Measurements from ENCODE around the gene JAK2. TPM values are rescaled to one million over a fixed set of nuclear protein-coding genes. Genes with fewer than 3 reads are reported as not detected.

JAK2 gene
- total RNA-seq, 1 experiment from 2014 or later, result 2.7 TPM

DNA sequence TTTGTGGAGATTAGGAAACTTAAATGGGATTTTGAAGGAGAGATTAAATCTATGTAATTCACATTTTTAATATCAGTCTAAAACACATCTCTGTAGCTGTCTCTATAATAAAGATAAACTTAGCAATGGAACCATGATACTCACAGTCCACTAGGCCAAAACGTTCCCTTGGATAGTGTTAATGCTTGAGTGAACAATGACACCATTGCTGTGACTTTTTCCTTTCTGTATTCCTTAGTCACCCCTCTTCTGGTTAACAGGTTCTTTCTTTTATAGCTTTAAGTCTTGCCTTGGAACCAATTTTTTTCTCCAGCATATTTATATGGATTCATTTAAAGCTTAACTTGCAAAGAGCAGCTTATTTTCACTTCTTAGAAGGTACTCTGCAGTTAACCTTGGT, 137.0 kb downstream of the JAK2 start:
- CTCF ChIA-PET, result no interaction called here
- Histone ChIP-seq H3K9me2 (ENCODE audit: insufficient read depth) (no peaks in the 10 kb centered on the region), H3K79me2 (ENCODE audit: low read depth) (no peaks in the 10 kb centered on the region), H2AFZ (no peak overlapping the region), H3K27ac (no peak overlapping the region), H3K4me1 (replicated peaks; ENCODE audit: insufficient read depth) (no peaks in the 10 kb centered on the region), H4K20me1 (ENCODE audit: insufficient read depth) (no peaks in the 10 kb centered on the region; the same call in 1 of the 2 replicates), H3K27me3 (ENCODE audit: insufficient read depth, low read depth) (no peaks in the 10 kb centered on the region), H3K9me3 (ENCODE audit: insufficient read depth, low read depth) (no peaks in the 10 kb centered on the region), H3K4me2 (no peak overlapping the region), H3K4me3 (no peak overlapping the region), H3F3A (ENCODE audit: insufficient read depth, low read depth) (no peaks in the 10 kb centered on the region), H3K36me3 (ENCODE audit: low read depth) (no peaks in the 10 kb centered on the region)
- TF ChIP-seq EZH2 (IDR thresholded peaks at IDR 0.05; ENCODE audit: low read depth), result no peak
- TF ChIP-seq, protein P1, sequence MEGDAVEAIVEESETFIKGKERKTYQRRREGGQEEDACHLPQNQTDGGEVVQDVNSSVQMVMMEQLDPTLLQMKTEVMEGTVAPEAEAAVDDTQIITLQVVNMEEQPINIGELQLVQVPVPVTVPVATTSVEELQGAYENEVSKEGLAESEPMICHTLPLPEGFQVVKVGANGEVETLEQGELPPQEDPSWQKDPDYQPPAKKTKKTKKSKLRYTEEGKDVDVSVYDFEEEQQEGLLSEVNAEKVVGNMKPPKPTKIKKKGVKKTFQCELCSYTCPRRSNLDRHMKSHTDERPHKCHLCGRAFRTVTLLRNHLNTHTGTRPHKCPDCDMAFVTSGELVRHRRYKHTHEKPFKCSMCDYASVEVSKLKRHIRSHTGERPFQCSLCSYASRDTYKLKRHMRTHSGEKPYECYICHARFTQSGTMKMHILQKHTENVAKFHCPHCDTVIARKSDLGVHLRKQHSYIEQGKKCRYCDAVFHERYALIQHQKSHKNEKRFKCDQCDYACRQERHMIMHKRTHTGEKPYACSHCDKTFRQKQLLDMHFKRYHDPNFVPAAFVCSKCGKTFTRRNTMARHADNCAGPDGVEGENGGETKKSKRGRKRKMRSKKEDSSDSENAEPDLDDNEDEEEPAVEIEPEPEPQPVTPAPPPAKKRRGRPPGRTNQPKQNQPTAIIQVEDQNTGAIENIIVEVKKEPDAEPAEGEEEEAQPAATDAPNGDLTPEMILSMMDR (conservative IDR thresholded peaks at IDR 0.05), result no peak
- POLR2A ChIA-PET (ENCODE audit: unreplicated experiment), result no interaction called here
- DNase-seq, result no peak
- intact Hi-C loops (cut with micrococcal nuclease; ENCODE audit: unreplicated experiment), result no loop called here
- no TSS peak for BruUV-seq (replicated peaks)

GRCh38 chr9:5122516-5122915, 137.4 kb downstream of the JAK2 start:
- intact Hi-C loops (cut with micrococcal nuclease; ENCODE audit: unreplicated experiment), result no loop called here
- Histone ChIP-seq H2AFZ (no peak overlapping the region), H3K27me3 (ENCODE audit: insufficient read depth, low read depth) (no peaks in the 10 kb centered on the region), H4K20me1 (ENCODE audit: insufficient read depth) (no peaks in the 10 kb centered on the region; the same call in 1 of the 2 replicates), H3F3A (ENCODE audit: insufficient read depth, low read depth) (no peaks in the 10 kb centered on the region), H3K9me3 (ENCODE audit: insufficient read depth, low read depth) (no peaks in the 10 kb centered on the region), H3K79me2 (ENCODE audit: low read depth) (no peaks in the 10 kb centered on the region), H3K9me2 (ENCODE audit: insufficient read depth) (no peaks in the 10 kb centered on the region), H3K4me1 (replicated peaks; ENCODE audit: insufficient read depth) (no peaks in the 10 kb centered on the region), H3K4me3 (no peak overlapping the region), H3K4me2 (no peak overlapping the region), H3K36me3 (ENCODE audit: low read depth) (no peaks in the 10 kb centered on the region), H3K27ac (no peak overlapping the region)
- DNase-seq, result no peak
- TF ChIP-seq EZH2 (IDR thresholded peaks at IDR 0.05; ENCODE audit: low read depth), result no peak
- TF ChIP-seq, protein P1 (conservative IDR thresholded peaks at IDR 0.05), result no peak
- ChIA-PET CTCF (no interaction called here), POLR2A (ENCODE audit: unreplicated experiment) (no interaction called here)
- no TSS peak for BruUV-seq (replicated peaks)

DNA sequence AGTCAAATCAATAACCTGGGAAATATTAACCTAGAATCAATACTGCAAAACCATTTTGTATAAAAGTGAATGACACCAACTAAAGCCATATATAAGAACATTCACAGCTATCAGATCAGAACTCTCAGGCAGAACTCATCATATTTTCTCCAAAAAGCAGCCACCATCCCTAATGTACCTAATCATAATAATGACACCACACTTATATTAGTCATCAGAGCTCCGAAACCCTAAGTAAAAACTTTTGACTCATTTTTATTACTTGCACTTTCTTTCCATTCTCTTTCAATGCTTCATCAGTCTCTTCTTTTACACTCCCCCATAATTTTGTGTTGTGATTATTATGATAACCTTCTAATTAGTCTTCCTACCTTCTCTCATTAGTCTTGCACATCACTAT, 155.1 kb downstream of the JAK2 start:
- ChIA-PET POLR2A (ENCODE audit: unreplicated experiment) (no interaction called here), CTCF (no interaction called here)
- intact Hi-C loops (cut with micrococcal nuclease; ENCODE audit: unreplicated experiment), result no loop called here
- no peak for DNase-seq
- Histone ChIP-seq H3K79me2 (ENCODE audit: low read depth) (no peaks in the 10 kb centered on the region), H3K9me3 (ENCODE audit: insufficient read depth, low read depth) (no peaks in the 10 kb centered on the region), H3K27me3 (ENCODE audit: insufficient read depth, low read depth) (no peaks in the 10 kb centered on the region), H2AFZ (no peak overlapping the region), H3K36me3 (ENCODE audit: low read depth) (no peaks in the 10 kb centered on the region), H4K20me1 (ENCODE audit: insufficient read depth) (no peaks in the 10 kb centered on the region), H3F3A (ENCODE audit: insufficient read depth, low read depth) (no peaks in the 10 kb centered on the region), H3K9me2 (ENCODE audit: insufficient read depth) (no peaks in the 10 kb centered on the region), H3K27ac (no peak overlapping the region), H3K4me1 (replicated peaks; ENCODE audit: insufficient read depth) (no peaks in the 10 kb centered on the region), H3K4me3 (no peak overlapping the region), H3K4me2 (no peak overlapping the region)
- no TSS peak for BruUV-seq (replicated peaks)
- no peak for TF ChIP-seq EZH2 (IDR thresholded peaks at IDR 0.05; ENCODE audit: low read depth)
- TF ChIP-seq, protein P1 (conservative IDR thresholded peaks at IDR 0.05), result no peak

Measured in PC-9 (cell line).